ENCODE data around the gene GNAS-AS1.

Gene GNAS-AS1

GRCh38 chr20:58807801-58808200 is 42.9 kb downstream of the GNAS-AS1 start:
- no peak for DNase-seq

DNA sequence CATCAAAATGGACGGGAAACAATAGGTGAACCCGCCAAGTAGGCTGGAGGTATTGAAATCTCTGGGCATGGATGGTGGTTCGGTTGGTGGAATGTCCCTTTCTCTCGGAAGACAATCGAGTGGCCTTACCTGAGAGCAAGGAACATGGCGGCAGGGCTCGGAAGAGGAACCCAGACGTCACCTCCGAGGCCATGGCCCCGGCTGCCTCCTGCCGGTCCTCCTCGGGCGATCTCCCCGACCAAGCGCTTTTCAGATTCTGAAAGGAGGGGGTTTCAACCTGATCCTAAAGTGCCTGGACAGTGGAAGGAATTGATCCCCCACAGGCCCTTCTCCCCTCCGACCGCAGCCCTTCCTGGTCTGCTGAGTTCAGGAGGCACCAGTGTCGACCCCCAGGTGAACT is 47.2 kb downstream of the GNAS-AS1 start:
- no peak for DNase-seq

- DNase-seq = no peak
Observed at GRCh38 chr20:58802061-58802460, 48.6 kb downstream of the GNAS-AS1 start.

GRCh38 chr20:58800134-58800871 is 50.4 kb downstream of the GNAS-AS1 start:
- DNase-seq = no peak

GRCh38 chr20:58797371-58798338 is 53.0 kb downstream of the GNAS-AS1 start:
- DNase-seq = no peak

DNA sequence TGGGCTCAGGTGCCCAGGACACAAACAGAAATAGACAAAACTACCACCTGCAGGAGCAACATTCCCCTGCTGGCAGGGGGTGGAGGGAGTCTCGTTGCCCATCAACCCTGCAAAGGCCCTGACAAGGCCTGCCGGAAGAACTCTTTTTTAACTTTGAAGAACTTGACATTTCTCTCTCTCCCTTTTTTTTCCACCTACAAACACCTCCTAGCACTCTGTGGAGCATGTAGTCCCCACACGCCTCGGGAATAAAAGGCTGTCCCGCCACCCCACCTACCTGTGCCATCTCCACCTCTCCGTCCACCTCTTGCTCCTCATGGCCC is 54.8 kb downstream of the GNAS-AS1 start:
- DNase-seq = no peak

DNA sequence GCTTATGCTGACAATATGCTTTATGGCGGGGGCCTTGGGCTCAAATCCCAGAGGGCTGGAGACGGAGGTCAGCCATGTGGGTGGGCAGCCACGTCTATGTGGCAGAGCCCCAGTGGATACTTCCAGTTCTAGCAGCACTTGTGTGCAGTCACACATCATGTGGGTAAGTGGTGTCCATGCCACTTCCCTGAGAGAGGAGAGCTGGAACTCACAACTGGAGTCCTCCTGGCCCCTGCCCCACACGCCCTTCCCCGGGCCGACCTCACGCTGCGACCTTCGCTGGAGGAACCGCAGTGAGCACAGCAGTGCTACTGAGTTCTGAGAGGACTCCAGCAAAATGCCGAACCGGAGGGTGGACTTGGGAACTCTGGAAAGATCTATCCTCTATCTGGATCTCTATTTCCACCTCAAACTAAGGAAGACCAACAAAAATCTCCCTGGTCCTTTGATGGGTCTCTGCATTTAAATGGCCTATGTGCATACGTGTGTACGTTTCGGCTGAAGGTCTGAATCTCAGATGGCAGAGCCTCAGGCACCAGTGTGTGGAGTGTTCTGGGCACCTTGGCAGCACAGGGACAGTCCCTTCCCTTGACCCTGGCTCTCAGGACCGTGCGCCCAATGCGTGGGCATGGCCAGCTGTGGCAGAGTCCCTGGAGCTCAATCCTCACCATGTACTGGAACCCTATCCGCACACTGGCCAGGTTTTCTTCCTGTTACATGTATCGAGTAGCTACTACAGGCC is 55.4 kb downstream of the GNAS-AS1 start:
- no peak for DNase-seq

DNA sequence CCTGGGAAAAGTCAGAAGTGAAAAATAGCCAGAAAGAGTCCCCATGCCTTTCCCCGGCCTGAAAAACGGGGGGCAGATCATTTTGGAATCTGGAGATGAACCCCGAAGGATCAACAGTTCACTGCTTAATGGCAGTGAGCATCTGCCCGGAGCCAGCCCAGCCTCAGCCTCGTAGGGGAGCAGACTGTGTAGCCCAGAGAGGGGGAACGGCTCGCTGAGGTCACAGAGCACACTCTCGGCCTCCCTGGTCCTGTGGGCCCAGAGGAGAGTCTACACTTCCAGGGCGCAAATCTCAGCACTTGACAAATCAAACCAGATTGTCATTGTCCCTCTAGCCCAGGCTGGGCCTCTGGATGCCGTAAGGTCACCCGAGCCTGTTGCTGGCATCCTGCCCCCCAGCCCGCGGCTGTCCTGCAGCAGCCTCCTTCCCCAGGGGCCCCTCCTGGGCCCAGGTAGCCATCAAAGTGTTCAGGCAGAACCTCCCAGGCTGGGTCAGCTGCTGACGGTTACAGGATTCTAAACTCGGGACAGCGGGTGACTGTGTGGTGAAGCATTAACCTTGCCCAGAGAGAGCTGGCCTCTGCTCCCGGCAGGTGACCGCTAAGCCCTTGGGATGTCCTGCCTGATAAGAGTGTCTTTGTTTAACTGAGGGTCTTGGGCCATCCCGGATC is 56.1 kb downstream of the GNAS-AS1 start:
- no peak for DNase-seq

DNA sequence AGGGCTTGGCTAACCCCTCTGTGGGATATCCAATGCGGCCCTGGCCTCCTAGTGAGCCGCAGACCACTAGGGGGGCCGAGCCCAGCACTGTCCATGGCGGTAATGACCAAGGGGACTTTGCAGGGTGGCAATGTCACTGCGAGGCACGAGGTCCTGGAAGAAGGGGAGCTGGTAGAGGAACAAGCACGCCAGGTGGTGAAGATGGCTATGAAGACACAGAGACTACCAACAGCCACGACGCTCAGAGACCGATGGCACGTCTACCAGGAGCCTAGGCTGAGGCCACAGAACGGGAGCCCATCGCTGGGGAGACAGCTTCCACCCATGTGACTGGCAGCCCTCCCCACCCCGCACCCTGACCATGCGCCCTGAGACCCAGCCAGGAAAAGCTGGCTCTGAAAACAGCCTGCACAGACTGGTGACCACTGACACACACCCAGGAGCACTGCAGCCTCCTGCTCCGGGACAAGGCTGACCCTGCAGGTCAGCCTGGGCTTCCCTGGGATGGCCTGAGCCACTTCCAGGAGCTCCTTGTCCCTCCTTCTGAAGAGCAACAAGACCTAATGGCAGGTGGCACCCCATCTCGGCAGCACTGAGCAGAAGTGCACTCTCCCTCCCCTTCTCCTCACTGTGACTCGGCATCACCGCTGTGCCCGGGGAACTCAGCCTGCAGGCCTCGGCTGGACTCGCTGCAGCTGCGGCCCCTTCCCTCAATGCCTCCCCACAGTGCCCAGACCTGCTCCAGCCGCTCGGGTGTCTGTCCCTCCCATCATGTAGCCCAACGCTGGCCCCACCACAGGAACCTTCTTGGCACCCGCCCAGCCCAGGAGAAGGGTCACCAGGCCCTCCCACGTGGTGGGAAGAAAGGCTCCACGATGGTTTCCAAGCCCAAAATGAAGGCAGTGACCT is 56.9 kb downstream of the GNAS-AS1 start:
- DNase-seq = no peak

DNA sequence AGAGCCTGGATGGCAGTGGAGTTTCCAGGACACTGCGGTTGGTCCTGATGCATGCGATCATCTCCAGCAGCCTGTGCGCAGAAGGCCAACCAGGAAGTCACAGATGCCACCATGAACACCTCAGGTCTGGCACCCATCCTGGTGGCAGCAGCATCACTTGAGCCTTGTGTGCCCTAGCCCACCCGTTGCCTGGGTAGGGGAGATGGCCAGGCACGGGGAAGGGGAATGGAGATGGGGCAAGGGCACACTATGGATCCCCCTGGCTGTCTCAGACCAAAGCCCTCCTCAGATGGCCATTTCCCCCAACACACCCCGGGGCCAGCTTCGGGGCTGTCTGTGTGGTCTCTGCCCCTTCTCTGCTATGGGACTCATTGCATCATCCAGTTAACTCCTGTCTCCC is 58.3 kb downstream of the GNAS-AS1 start:
- no peak for DNase-seq

DNA sequence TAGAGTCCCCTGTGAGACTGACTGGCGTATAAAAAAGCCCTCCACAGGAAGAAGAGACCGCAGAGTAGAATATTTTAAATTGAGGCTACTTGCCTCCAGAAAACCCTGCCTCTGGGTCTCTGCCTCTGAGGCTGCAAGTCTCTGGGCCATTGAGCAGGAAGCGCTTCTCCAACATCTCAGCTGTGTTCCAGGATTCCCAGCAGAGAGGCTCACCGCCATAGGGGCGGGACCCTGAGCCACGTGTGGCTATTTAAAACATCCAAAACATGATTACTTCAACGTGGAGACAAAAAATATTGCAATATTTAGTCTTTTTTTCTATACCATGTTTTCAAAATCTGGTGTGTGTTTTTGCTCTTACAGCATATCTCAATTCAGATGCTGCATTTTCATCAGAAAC is 59.4 kb downstream of the GNAS-AS1 start:
- DNase-seq = no peak

- no peak for DNase-seq
Observed at GRCh38 chr20:58790454-58790853, 60.2 kb downstream of the GNAS-AS1 start.

GRCh38 chr20:58788896-58789544 is 61.7 kb downstream of the GNAS-AS1 start:
- DNase-seq = no peak

GRCh38 chr20:58787211-58788005 is 63.3 kb downstream of the GNAS-AS1 start:
- no peak for DNase-seq

- DNase-seq = no peak
Observed at GRCh38 chr20:58784321-58785074, 66.2 kb downstream of the GNAS-AS1 start.

DNA sequence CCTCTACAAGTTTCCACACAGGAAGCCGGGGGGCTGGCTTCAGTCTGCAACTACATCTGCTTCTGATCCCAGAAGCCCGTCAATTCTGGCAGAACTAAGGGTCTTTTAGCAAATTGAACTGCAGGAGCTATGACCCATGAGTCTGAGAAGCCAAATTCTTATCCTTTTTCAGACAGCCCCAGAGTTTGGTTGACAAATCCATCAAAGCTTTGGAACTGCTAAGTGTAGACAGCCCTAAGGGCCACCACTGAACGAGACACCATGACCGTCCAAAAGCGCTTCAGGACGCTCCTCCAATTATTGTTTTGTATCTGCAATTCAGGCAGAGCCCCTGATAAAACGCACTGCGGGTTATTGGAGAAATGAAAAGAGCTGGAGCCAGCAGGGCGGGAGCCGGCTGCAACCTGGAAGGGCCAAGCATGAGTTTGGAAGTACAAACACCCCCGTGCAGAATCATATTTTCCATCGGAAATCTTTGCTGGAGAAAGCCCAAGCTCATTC is 67.1 kb downstream of the GNAS-AS1 start:
- no peak for DNase-seq

- DNase-seq = no peak
Observed at GRCh38 chr20:58781138-58781537, 69.6 kb downstream of the GNAS-AS1 start.

DNA sequence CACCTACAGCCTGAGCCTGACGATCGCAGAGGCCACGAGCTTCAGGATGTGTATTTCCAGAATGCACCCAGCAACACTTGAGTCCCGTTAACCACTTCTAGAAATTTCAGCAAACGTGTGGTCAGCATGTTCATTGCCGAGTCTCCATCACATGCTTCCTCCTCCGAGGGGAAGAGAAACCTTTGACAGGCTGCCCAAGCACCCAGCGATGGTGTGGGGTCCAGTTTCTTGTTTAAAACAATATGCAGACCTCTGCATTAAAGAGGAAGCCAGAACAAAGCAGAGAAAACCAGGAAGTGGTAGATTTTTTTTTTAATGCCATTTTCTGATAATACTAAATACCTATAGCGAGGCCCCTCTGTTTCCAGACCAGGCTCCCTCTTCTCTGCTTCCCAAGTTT is 71.9 kb downstream of the GNAS-AS1 start:
- no peak for DNase-seq

- no peak for DNase-seq
Observed at GRCh38 chr20:58777657-58778056, 73.0 kb downstream of the GNAS-AS1 start.
